MM.1S (cell line): ENCODE data around the gene PLK5.

Experiments
- DNase-seq: peaks from one replicate; pipeline ENCODE4 v3.0.0-alpha.2; 2015
- H2AFZ ChIP-seq: fragments of 300-600 bp; sonication (generic); 2 replicates; pipeline ENCODE4 v1.6.0; 2016; ENCODE audit warnings: antibody characterized with exemption, low read length
- H3F3A ChIP-seq: fragments of 300-600 bp; sonication (generic); 2 replicates; pipeline ENCODE4 v1.6.1; 2016; ENCODE audit warnings: mild to moderate bottlenecking, antibody characterized with exemption, low read length, moderate library complexity, mixed read lengths; ENCODE audit not compliant: insufficient read depth
- H3K27ac ChIP-seq: fragments of 300-600 bp; sonication (generic); 2 replicates; pipeline ENCODE4 v1.5.1; 2016; ENCODE audit warnings: mild to moderate bottlenecking, low read length
- H3K27me3 ChIP-seq: fragments of 300-600 bp; sonication (generic); replicated peaks from 2 replicates; pipeline ENCODE4 v1.6.0; 2016; ENCODE audit warnings: low read length; ENCODE audit not compliant: insufficient read depth
- H3K36me3 ChIP-seq: fragments of 300-600 bp; sonication (generic); replicated peaks from 2 replicates; pipeline ENCODE4 v1.6.1; 2016; ENCODE audit warnings: mild to moderate bottlenecking, low read length, mixed read lengths; ENCODE audit not compliant: insufficient read depth
- H3K4me1 ChIP-seq: fragments of 300-600 bp; sonication (generic); 2 replicates; pipeline ENCODE4 v1.6.1; 2016; ENCODE audit warnings: low read length, mixed read lengths
- H3K4me2 ChIP-seq: fragments of 300-600 bp; sonication (generic); 2 replicates; pipeline ENCODE4 v1.6.0; 2016; ENCODE audit warnings: low read depth, low read length
- H3K4me3 ChIP-seq: fragments of 300-600 bp; sonication (generic); 2 replicates; pipeline ENCODE4 v1.5.1; 2016; ENCODE audit warnings: low read length, mixed read lengths
- H3K79me2 ChIP-seq: fragments of 300-600 bp; sonication (generic); 2 replicates; pipeline ENCODE4 v1.6.1; 2016; ENCODE audit warnings: mixed run types, low read length, mixed read lengths
- H3K9ac ChIP-seq: fragments of 300-600 bp; sonication (generic); 2 replicates; pipeline ENCODE4 v1.6.1; 2016; ENCODE audit warnings: low read length, mixed read lengths
- H3K9me2 ChIP-seq: fragments of 300-600 bp; sonication (generic); replicated peaks from 2 replicates; pipeline ENCODE4 v1.6.1; 2016; ENCODE audit warnings: mild to moderate bottlenecking, low read length, mixed read lengths; ENCODE audit not compliant: insufficient read depth
- H3K9me3 ChIP-seq: fragments of 300-600 bp; sonication (generic); replicated peaks from 2 replicates; pipeline ENCODE4 v1.6.1; 2016; ENCODE audit warnings: mild to moderate bottlenecking, low read length, mixed read lengths; ENCODE audit not compliant: insufficient read depth
- H4K20me1 ChIP-seq: fragments of 300-600 bp; sonication (generic); 2 replicates; pipeline ENCODE4 v1.6.1; 2016; ENCODE audit warnings: mild to moderate bottlenecking, low read length, moderate library complexity, mixed read lengths; ENCODE audit not compliant: insufficient read depth
- EZH2 ChIP-seq: fragments of 300-600 bp; sonication (generic); optimal IDR thresholded peaks from 2 replicates; pipeline ENCODE3; 2017; ENCODE audit warnings: low read depth, mild to moderate bottlenecking, antibody characterized with exemption, low read length, mixed read lengths
- EZH2phosphoT487 ChIP-seq: fragments of 300-600 bp; sonication (generic); IDR thresholded peaks from 2 replicates; pipeline ENCODE4 v1.6.1; 2018; ENCODE audit warnings: antibody characterized with exemption, low read length
- TF ChIP-seq, protein P1 (sequence below): fragments of 300-600 bp; sonication (generic); IDR thresholded peaks from 2 replicates; pipeline ENCODE4 v1.5.1; 2016; ENCODE audit warnings: antibody characterized with exemption, low read length, mixed read lengths

Gene PLK5

DNA sequence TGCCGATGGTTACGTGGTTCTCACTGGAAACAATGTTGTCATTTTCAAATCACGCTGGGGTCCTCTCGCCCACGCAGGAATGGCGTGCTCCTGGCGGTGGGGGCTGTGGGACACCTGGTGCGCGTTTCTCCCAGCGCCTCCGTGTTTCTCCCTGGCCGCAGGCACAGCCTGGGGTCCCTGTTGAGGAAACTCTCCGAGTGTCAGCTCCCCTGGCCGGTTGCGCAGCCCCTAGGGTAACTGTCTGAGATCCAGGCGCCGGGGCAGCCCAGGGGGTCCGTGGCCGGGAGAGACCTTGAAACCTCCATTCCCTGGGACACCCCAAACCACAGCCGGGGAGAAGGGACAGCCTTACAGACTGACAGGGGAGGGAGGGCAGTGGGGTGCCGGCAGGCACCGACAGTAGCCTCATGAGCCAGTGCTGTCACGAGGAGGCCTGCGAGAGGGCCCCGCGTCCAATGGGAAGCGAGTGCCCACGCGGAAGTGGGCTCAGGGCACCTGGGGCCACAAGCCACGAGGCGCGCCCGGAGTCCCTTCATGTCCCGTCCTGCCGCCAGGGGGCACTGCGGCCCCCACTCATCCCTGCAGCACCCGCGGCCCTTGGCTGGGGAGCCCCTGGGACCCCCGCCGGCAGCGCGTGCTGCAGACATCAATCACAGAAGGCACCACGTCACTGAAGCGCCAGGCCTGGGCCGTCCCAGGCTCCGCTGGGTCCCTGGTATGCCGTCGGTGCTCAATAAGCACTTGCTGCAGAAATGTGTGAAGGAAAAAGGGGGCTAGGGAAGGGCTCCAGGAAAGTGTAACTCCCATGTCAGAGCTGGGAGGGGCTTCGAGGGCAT lies 20.6 kb upstream of the PLK5 start:
- H3F3A ChIP-seq: no peaks in the 10 kb centered on the region

DNA sequence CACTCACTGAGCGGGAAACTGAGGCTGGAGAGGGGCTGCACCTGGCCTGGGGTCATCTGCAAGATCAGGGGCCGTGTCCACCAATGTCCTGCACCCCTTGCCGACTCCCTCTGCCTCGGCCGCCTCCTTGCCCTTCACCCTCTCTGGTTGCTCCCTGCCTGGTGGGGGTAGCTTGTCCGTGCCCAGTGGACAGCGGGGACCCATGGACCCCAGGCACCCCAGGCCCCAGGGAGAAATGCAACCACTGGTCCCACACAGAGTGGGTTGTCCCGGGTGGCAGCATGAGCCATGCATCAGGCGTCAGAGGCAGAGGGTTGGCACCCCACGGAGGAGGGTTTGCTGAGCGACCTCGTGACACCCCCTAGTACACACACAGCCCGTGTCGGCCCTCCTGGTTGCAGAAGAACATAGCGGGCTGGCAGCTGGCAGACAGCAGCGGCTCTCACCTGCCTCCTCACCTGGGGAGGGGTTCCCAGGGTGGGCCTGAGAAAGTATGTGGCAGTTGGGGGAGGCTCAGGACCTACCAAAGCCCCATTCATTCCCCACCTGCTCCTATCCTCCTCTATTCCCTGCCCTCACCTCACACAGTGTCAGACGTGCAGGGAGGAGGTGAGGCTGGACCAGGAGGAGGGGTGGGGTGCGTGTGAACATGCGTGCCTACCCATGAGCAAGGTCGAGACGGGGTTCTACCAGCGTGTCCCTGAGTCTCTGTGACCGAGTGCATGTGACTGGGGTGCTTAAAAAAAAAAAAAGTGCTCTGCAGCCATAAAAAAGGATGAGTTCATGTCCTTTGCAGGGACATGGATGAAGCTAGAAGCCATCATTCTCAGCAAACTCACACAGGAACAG lies 19.7 kb upstream of the PLK5 start:
- Histone ChIP-seq H3K4me2 (no peak overlapping the region), H3K27ac (no peak overlapping the region), H3K9me2 (no peaks in the 10 kb centered on the region), H3K9me3 (no peaks in the 10 kb centered on the region), H3K4me3 (no peak overlapping the region), H2AFZ (no peak overlapping the region), H3K79me2 (no peaks in the 10 kb centered on the region), H3K27me3 (peaks cover 67% of the 10 kb centered on the region), H3K4me1 (no peaks in the 10 kb centered on the region), H3K9ac (no peak overlapping the region), H4K20me1 (no peaks in the 10 kb centered on the region), H3K36me3 (no peaks in the 10 kb centered on the region), H3F3A (no peaks in the 10 kb centered on the region)
- no peak for DNase-seq
- TF ChIP-seq EZH2 (no peak), EZH2phosphoT487 (no peak)
- TF ChIP-seq, protein P1, sequence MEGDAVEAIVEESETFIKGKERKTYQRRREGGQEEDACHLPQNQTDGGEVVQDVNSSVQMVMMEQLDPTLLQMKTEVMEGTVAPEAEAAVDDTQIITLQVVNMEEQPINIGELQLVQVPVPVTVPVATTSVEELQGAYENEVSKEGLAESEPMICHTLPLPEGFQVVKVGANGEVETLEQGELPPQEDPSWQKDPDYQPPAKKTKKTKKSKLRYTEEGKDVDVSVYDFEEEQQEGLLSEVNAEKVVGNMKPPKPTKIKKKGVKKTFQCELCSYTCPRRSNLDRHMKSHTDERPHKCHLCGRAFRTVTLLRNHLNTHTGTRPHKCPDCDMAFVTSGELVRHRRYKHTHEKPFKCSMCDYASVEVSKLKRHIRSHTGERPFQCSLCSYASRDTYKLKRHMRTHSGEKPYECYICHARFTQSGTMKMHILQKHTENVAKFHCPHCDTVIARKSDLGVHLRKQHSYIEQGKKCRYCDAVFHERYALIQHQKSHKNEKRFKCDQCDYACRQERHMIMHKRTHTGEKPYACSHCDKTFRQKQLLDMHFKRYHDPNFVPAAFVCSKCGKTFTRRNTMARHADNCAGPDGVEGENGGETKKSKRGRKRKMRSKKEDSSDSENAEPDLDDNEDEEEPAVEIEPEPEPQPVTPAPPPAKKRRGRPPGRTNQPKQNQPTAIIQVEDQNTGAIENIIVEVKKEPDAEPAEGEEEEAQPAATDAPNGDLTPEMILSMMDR: no peak

More for the DNA sequence above, 20.6 kb upstream of the PLK5 start:
- no peaks in the 10 kb centered on the region for H4K20me1 ChIP-seq
- no peak overlapping the region for H3K9ac ChIP-seq
- no peak overlapping the region for H3K27ac ChIP-seq
- no peaks in the 10 kb centered on the region for H3K36me3 ChIP-seq
- H3K4me2 ChIP-seq: no peak overlapping the region
- DNase-seq: peak; percentile 43
- no peaks in the 10 kb centered on the region for H3K79me2 ChIP-seq
- H2AFZ ChIP-seq: no peak overlapping the region
- no peaks in the 10 kb centered on the region for H3K9me2 ChIP-seq
- H3K27me3 ChIP-seq: peaks cover 61% of the 10 kb centered on the region
- no peak overlapping the region for H3K4me3 ChIP-seq
- no peaks in the 10 kb centered on the region for H3K4me1 ChIP-seq
- H3K9me3 ChIP-seq: no peaks in the 10 kb centered on the region
- TF ChIP-seq, protein P1: peak; percentile 76
- no peak for TF ChIP-seq EZH2phosphoT487

DNA sequence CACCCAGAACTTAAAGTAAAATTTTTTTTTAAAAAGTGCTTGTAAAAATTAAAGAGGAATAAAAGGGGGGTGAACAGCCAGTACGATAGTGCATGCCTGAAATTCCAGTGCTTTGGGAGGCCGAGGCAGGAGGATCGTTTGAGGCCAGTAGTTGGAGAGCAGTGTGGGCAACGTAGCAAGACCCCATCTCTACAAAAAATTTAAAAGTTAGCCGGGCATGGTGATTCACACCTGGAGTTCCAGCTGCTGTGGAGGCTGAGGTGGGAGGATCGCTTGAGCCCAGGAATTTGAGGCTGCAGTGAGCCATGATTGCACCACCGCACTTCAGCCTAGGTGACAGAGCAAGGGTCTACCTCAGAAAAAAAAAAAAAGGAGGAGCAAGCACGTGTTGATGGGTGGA lies 18.9 kb upstream of the PLK5 start:
- H3K4me1 ChIP-seq: no peaks in the 10 kb centered on the region
- DNase-seq: no peak
- no peak for TF ChIP-seq EZH2phosphoT487
- TF ChIP-seq, protein P1: no peak
- no peak for TF ChIP-seq EZH2
- H3F3A ChIP-seq: no peaks in the 10 kb centered on the region
- H2AFZ ChIP-seq: no peak overlapping the region
- H3K27ac ChIP-seq: no peak overlapping the region
- H3K4me2 ChIP-seq: no peak overlapping the region
- H3K4me3 ChIP-seq: no peak overlapping the region
- no peaks in the 10 kb centered on the region for H3K9me3 ChIP-seq
- H3K9me2 ChIP-seq: no peaks in the 10 kb centered on the region
- H3K36me3 ChIP-seq: no peaks in the 10 kb centered on the region
- no peak overlapping the region for H3K9ac ChIP-seq
- no peaks in the 10 kb centered on the region for H3K79me2 ChIP-seq
- peaks cover 71% of the 10 kb centered on the region for H3K27me3 ChIP-seq
- H4K20me1 ChIP-seq: no peaks in the 10 kb centered on the region
